ENCODE results near the gene GDE1. TPM values are rescaled to one million over a fixed set of nuclear protein-coding genes. Genes with fewer than 3 reads are reported as not detected.

Gene GDE1
- total RNA-seq, 2 experiments from 2014 or later = 54.6 to 55.4 TPM

- no peak overlapping the region for H3K4me3 Mint-ChIP-seq
- peak overlapping the region; percentile 13 for H3K27ac Mint-ChIP-seq
- H3K27me3 Mint-ChIP-seq = no peaks in the 10 kb centered on the region
- peaks cover 22% of the 10 kb centered on the region for H3K4me1 Mint-ChIP-seq
- no peaks in the 10 kb centered on the region for H3K9me3 Mint-ChIP-seq
- H3K36me3 Mint-ChIP-seq (ENCODE audit: low read depth) = peaks cover 66% of the 10 kb centered on the region
- POLR2A ChIA-PET = interaction anchor here (1.1 to 2.0 kb wide), 6 partner anchors 9 to 21 kb away, joined by 3 to 8 read pairs (median 4); partner anchors contain the start of genes CCP110 and GDE1
- DNase-seq = no peak
- CTCF ChIA-PET = interaction anchor here (0.5 to 4.5 kb wide), 18 partner anchors 7 to 731 kb away, joined by 3 to 43 read pairs (median 6); partner anchors contain the start of genes CCP110 and VPS35L
Measured at GRCh38 chr16:19503461-19504075, 18.3 kb downstream of the GDE1 start.

DNA sequence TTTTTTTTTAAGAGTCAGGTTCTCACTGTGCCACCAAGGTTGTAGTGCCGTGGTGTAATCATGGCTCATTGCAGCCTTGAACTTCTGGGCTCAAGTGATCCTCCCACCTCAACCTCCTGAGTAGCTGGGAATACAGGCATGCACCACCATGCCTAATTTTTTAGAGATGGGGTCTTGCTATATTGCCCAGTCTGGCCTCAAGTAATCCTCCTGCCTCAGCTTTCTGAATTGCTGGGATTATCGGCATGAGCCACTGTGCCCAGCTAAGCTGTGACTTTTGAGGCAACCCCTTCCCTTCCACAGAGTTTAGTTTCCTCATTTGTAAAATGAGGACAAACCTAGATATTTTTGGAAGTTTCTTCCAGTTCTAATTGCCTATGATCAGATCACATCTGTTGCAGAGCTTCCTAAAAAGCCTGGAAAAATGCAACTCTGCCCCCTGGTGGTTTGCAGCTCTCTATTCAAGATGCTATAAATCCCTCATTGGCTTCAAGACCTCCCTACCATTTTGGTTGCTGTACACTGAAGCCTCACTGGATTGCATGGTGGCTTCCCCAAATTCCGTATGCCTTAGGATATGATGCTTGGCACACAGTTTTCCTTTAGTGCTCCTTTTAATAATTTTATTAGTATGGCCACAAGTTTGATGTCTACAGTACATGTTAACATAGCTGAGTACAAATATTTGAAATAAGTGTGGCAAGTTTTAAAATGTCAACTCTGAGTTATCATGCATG lies 19.3 kb downstream of the GDE1 start:
- Mint-ChIP-seq H3K9me3 (no peaks in the 10 kb centered on the region), H3K4me3 (no peak overlapping the region), H3K27ac (no peak overlapping the region), H3K36me3 (ENCODE audit: low read depth) (peaks cover 65% of the 10 kb centered on the region), H3K4me1 (peaks cover 22% of the 10 kb centered on the region), H3K27me3 (no peaks in the 10 kb centered on the region)
- POLR2A ChIA-PET = interaction anchor here (0.8 to 2.0 kb wide), 6 partner anchors 8 to 435 kb away, joined by 3 to 8 read pairs (median 4); partner anchors contain the start of genes CCP110, COQ7 and GDE1
- DNase-seq = peak; percentile 75
- CTCF ChIA-PET = interaction anchor here (0.5 to 4.5 kb wide), 29 partner anchors 8 to 730 kb away, joined by 3 to 43 read pairs (median 4); partner anchors contain the start of genes CCP110 and VPS35L

DNA sequence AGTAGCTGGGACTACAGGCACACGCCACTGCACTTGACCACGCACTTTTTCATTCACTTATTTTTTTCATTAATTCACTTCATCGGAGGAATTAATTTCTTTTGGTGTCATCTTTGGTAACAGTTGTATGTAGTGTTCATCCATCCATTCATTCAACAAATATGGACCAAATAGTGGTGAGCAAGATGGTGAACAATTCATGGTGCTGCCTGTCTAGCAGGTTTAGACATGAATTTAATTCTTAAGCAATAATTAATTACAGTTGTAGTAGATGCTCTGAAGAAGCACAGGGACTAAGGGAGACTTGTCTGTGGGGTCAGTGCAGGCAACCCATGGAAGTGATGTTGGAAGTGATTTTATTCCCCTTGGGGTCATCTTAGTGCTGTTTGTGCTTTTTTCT lies 22.4 kb downstream of the GDE1 start:
- ChIA-PET POLR2A (no interaction called here), CTCF (no interaction called here)
- peaks cover 42% of the 10 kb centered on the region for H3K36me3 Mint-ChIP-seq (ENCODE audit: low read depth)
- DNase-seq = no peak
- H3K4me1 Mint-ChIP-seq = peaks cover 9% of the 10 kb centered on the region
- H3K4me3 Mint-ChIP-seq = no peak overlapping the region
- no peak overlapping the region for H3K27ac Mint-ChIP-seq
- H3K27me3 Mint-ChIP-seq = no peaks in the 10 kb centered on the region
- H3K9me3 Mint-ChIP-seq = no peaks in the 10 kb centered on the region

GRCh38 chr16:19499006-19499405 lies 22.9 kb downstream of the GDE1 start:
- ChIA-PET CTCF (no interaction called here), POLR2A (no interaction called here)
- Mint-ChIP-seq H3K4me1 (peaks cover 9% of the 10 kb centered on the region), H3K9me3 (no peaks in the 10 kb centered on the region), H3K4me3 (no peak overlapping the region), H3K27ac (no peak overlapping the region), H3K36me3 (ENCODE audit: low read depth) (peaks cover 37% of the 10 kb centered on the region), H3K27me3 (no peaks in the 10 kb centered on the region)
- no peak for DNase-seq

DNA sequence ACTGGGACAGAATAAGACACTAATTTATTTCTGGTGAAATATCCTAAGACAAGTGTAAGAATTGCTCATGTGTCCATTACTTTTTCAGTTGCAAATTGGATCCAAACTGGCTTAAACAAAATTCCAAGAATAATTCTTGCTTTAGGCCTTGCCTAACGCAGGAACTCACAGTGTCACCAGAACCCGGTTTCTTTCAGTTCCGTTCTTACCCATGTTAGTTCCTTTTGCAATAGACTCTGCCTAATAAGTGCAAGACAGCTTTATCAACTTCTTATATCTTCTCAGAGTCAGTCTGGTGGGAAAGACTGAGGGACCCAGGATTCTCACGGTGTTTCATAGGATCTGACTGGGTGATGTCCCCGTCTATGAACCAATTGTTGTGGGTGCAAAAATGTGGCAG lies 24.7 kb downstream of the GDE1 start:
- ChIA-PET POLR2A (no interaction called here), CTCF (no interaction called here)
- Mint-ChIP-seq H3K27ac (no peak overlapping the region), H3K4me1 (peaks cover 12% of the 10 kb centered on the region), H3K9me3 (no peaks in the 10 kb centered on the region), H3K36me3 (ENCODE audit: low read depth) (peaks cover 26% of the 10 kb centered on the region), H3K4me3 (no peak overlapping the region), H3K27me3 (no peaks in the 10 kb centered on the region)
- no peak for DNase-seq

DNA sequence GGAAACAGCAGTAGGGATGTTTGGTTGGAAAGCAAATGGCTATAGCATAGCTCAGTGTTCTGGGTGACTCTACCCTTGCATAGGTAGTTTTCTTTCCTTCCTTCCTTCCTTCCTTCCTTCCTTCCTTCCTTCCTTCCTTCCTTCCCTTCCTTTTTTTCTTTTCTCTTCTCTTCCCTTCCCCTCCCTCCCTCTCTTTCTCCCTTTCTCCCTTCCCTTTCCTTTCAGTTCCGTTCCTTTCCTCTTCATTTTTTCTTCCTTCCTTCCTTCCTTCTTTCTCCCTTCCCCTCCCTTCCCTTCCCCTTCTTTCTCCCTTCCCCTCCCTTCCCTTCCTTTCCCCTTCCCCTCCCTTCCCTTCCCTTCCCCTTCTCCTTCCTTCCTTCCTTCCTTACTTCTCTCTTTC lies 31.3 kb downstream of the GDE1 start:
- POLR2A ChIA-PET = no interaction called here
- Mint-ChIP-seq H3K4me1 (peaks cover 12% of the 10 kb centered on the region), H3K27ac (no peak overlapping the region), H3K27me3 (no peaks in the 10 kb centered on the region), H3K36me3 (ENCODE audit: low read depth) (no peaks in the 10 kb centered on the region), H3K9me3 (no peaks in the 10 kb centered on the region), H3K4me3 (no peak overlapping the region)
- DNase-seq = no peak
- CTCF ChIA-PET = no interaction called here

GRCh38 chr16:19488213-19488640 lies 33.7 kb downstream of the GDE1 start:
- Mint-ChIP-seq H3K36me3 (ENCODE audit: low read depth) (no peaks in the 10 kb centered on the region), H3K9me3 (no peaks in the 10 kb centered on the region), H3K4me1 (peaks cover under 1% of the 10 kb centered on the region), H3K27ac (no peak overlapping the region), H3K27me3 (no peaks in the 10 kb centered on the region), H3K4me3 (no peak overlapping the region)
- ChIA-PET POLR2A (no interaction called here), CTCF (interaction anchor here (1.6 kb wide), 1 partner anchor 14 kb away, joined by 4 read pairs; no protein-coding TSS in a partner anchor)
- no peak for DNase-seq

DNA sequence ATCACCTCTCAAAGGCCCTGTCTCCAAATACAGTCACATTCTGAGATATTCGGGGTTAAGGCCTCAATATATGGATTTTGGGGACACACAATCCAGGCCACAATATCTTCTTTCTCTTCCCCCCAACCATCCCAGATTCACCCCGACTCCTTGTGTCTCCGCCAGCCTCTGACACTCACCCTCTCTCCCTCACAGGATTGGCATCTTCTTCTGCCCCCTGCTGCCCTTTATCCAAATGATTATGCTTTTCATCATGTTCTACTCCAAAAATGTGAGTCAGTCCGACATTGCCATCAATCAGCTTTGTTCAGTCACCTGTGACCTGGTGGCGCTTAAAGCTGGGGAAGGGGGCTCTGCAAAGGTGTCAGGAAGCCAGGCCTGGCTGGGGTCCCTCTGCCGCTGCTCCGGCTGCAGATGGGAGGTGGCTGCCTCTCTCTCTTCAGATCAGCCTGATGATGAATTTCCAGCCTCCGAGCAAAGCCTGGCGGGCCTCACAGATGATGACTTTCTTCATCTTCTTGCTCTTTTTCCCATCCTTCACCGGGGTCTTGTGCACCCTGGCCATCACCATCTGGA lies 35.1 kb downstream of the GDE1 start:
- POLR2A ChIA-PET = no interaction called here
- CTCF ChIA-PET = no interaction called here
- H3K4me1 Mint-ChIP-seq = no peaks in the 10 kb centered on the region
- no peaks in the 10 kb centered on the region for H3K9me3 Mint-ChIP-seq
- H3K4me3 Mint-ChIP-seq = no peak overlapping the region
- no peak overlapping the region for H3K27ac Mint-ChIP-seq
- no peak for DNase-seq
- H3K36me3 Mint-ChIP-seq (ENCODE audit: low read depth) = no peaks in the 10 kb centered on the region
- no peaks in the 10 kb centered on the region for H3K27me3 Mint-ChIP-seq

DNA sequence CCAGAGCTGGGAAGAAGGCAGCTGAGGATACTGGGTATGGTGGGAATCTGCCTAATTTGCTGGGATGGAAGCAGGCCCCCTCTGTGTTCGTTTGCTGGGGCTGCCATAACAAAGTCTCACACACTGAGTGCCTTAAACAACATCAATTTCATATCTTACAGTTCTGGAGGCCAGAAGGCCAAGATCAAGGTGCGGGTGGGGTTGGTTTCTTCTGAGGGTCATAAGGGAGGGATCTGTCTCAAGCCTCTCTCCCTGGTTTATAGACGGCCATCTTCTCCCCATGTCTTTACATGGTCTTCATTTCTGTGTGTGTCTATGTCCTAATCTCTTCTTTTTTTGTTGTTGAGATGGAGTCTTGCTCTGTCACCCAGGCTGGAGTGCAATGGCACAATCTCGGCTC lies 35.8 kb downstream of the GDE1 start:
- CTCF ChIA-PET = interaction anchor here (0.6 kb wide), 1 partner anchor 69 kb away, joined by 3 read pairs; the partner anchor contains the start of gene TMC5
- Mint-ChIP-seq H3K27ac (no peak overlapping the region), H3K9me3 (no peaks in the 10 kb centered on the region), H3K36me3 (ENCODE audit: low read depth) (no peaks in the 10 kb centered on the region), H3K4me1 (no peaks in the 10 kb centered on the region), H3K4me3 (no peak overlapping the region), H3K27me3 (no peaks in the 10 kb centered on the region)
- no peak for DNase-seq
- POLR2A ChIA-PET = no interaction called here

DNA sequence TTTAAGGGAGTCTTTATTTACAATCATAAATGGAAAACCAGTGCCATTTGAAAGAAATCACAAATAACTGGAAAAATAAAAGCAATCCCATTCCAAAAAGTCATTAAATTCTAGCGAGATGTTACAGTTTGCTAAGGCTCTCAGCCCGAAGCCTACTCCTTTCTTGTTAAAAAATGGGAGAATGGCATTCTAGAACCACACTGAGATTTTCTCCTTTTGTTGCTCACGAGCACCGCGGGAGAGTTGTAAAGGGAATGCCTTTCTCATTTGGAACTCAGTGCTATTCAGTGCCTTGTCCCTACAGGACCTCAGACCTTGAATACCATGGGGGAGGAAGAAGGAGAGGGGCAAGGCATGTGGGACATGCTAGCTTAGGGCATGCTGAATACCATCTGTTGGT lies 36.3 kb downstream of the GDE1 start:
- POLR2A ChIA-PET = no interaction called here
- CTCF ChIA-PET = interaction anchor here (0.6 kb wide), 1 partner anchor 68 kb away, joined by 3 read pairs; the partner anchor contains the start of gene TMC5
- no peak overlapping the region for H3K4me3 Mint-ChIP-seq
- H3K36me3 Mint-ChIP-seq (ENCODE audit: low read depth) = no peaks in the 10 kb centered on the region
- H3K9me3 Mint-ChIP-seq = no peaks in the 10 kb centered on the region
- DNase-seq = no peak
- no peak overlapping the region for H3K27ac Mint-ChIP-seq
- no peaks in the 10 kb centered on the region for H3K27me3 Mint-ChIP-seq
- H3K4me1 Mint-ChIP-seq = no peaks in the 10 kb centered on the region

DNA sequence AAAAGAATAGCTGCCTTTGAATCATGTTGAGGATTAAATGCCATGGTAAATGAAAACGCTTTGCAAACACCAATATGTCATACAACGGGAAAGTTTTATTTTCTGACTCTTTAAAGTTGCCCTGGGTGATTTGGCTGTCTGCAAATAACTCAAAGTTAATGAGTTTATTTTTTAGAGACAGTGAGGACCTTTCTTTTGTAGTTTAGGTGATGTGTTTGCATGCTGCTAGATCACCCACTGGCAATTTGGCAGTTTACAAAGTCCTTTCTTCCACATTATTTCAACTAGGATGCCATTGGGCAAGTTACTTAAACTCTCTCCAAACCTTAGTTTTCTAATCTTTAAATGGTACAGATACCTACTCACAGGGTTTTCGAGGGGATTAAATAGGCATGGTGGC lies 37.8 kb downstream of the GDE1 start:
- no peak for DNase-seq
- H3K27me3 Mint-ChIP-seq = no peaks in the 10 kb centered on the region
- no peak overlapping the region for H3K27ac Mint-ChIP-seq
- CTCF ChIA-PET = no interaction called here
- H3K9me3 Mint-ChIP-seq = no peaks in the 10 kb centered on the region
- H3K36me3 Mint-ChIP-seq (ENCODE audit: low read depth) = no peaks in the 10 kb centered on the region
- POLR2A ChIA-PET = no interaction called here
- no peaks in the 10 kb centered on the region for H3K4me1 Mint-ChIP-seq
- H3K4me3 Mint-ChIP-seq = no peak overlapping the region

DNA sequence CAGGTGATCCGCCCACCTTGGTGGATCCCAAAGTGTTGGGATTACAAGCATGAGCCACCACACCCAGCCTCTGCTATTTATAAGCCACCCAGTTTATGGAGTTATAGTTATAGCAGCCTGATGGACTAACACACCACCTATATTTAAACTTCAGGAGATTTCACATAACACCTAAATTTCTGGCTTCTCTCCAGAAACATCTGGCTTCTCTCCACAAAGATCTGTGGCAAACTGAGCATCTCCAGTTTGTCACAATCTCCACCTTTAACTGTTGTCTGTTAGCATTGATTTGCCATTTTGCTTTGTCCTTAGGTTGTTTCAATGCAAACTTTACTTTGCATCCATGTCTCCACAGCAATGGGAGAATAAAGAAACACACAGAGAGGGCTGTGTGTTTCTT lies 39.6 kb downstream of the GDE1 start:
- no peak overlapping the region for H3K27ac Mint-ChIP-seq
- CTCF ChIA-PET = no interaction called here
- no peaks in the 10 kb centered on the region for H3K9me3 Mint-ChIP-seq
- DNase-seq = no peak
- H3K36me3 Mint-ChIP-seq (ENCODE audit: low read depth) = no peaks in the 10 kb centered on the region
- H3K4me3 Mint-ChIP-seq = no peak overlapping the region
- no peaks in the 10 kb centered on the region for H3K27me3 Mint-ChIP-seq
- POLR2A ChIA-PET = no interaction called here
- H3K4me1 Mint-ChIP-seq = no peaks in the 10 kb centered on the region

- Mint-ChIP-seq H3K27me3 (no peaks in the 10 kb centered on the region), H3K4me1 (no peaks in the 10 kb centered on the region), H3K9me3 (no peaks in the 10 kb centered on the region), H3K36me3 (ENCODE audit: low read depth) (no peaks in the 10 kb centered on the region), H3K27ac (no peak overlapping the region), H3K4me3 (no peak overlapping the region)
- CTCF ChIA-PET = no interaction called here
- no peak for DNase-seq
- POLR2A ChIA-PET = no interaction called here
Measured at GRCh38 chr16:19481769-19482168, 40.1 kb downstream of the GDE1 start.
